Myocyte (in vitro differentiated cells): Measurements from ENCODE around the gene ARHGEF16. TPM values are rescaled to one million over a fixed set of nuclear protein-coding genes. Genes with fewer than 3 reads are reported as not detected.

Experiments used
- DNase-seq: peaks from one replicate; pipeline ENCODE4 v3.0.0-alpha.2; 2012; ENCODE audit warnings: low read depth
- total RNA-seq: library from RNA; depleted of rRNA; stranded (reverse); fragments of >200 nt; gene quantifications from 2 replicates; pipeline ENCODE4 v1.2.3, GENCODE V29; 2014

ARHGEF16 gene
- total RNA-seq, 1 donor from 2014 or later: not detected

DNA sequence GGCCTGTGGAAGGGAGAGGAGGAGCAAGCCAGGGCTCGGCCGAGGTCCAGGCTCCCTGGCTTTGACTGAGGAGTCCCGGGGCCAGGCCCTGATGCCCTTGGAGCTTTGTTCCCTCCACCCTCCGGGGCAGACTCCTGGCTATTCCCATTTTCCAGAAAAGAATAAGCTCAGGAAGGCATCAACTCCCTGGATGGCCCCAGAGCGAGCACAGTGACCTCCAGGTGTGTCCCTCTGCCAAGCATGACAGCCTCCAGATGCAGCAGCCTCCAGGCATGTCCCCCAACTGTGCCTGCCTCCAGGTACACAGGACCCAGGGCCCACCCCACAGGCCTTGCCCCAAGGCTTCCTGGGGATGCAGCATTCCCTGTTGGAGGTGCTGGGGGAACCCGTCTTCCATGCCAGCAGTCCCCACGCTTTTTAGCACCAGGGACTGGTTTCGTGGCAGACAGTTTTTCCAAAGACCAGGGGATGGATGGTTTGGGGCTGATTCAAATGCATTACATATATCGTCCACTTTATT is 15.7 kb upstream of the ARHGEF16 start:
- DNase-seq: no peak

GRCh38 chr1:3439346-3440299 is 14.8 kb upstream of the ARHGEF16 start:
- DNase-seq: no peak

DNA sequence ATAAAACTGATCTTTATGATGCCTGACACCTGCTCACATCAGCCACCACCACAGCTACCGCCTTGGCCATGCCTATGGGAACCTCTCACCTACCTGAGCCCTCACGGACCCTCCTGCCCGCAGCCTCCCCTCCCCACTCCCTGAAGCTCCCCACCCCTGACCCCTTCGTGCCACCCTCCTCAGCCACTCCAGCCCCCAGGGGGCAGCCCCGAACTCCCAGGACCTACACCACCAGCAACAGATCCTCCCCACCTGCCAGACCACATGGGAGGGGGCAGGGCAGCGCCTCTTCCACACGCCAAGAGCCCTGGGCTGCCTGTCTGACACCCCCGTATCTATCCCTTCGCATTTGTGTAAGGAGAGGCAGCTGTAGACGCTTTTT is 14.2 kb upstream of the ARHGEF16 start:
- DNase-seq: no peak

DNA sequence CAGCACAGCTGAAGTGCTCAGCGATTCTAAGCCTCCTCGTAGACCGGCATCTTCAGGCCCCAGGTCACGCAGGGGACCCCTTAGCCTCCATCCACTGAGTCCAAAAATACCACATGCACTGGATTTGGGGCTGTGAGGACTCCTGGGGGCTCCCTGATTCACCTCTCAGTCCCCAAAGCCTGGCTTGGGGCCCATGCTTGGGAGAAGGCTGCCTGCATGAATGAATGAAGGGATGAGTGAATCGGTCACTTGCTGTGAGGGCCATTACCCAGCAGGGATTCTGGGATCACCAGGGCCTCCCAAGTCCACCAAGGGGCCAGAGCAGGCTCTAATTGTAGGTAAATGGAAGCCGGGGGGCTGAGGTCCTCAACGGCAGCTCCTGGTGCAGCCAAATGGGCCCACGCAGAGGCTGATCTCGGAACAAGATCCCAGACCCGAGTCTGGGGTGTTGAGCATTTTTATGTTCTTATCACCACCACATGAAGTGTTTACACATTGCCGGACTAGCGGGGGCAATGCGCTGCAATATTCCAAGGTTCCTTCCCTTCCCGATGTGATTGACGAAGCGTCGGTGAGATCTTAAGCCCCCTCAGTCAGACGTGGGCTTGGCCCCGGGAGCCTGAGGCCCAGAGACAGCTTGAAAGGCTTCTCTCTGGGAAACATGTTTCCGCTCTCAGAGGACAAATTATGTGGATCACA is 13.6 kb upstream of the ARHGEF16 start:
- no peak for DNase-seq

GRCh38 chr1:3441410-3441847 is 13.0 kb upstream of the ARHGEF16 start:
- no peak for DNase-seq

- no peak for DNase-seq
These were observed 12.6 kb upstream of the ARHGEF16 start for GRCh38 chr1:3441880-3442279.

DNA sequence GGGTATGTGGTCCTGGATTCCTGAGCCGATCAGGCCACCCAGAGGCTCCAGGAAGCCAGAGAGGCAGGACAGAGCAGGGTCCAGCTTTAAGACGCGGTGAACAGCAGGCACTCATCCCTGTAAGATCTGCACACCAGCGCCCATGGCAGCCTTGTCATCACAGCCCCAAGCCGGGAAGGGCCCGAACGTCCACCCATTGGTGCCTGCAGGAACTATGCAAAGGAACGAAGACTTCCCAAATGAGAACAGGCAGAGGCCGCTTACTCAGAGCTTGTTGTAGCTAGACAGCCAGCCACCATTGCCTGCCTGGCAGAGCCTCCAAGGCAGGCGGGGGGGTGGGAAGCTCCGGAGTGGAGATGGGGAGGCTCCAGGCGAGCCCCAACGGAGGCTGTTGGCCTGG is 12.1 kb upstream of the ARHGEF16 start:
- no peak for DNase-seq

- DNase-seq: no peak
These were observed 11.6 kb upstream of the ARHGEF16 start for GRCh38 chr1:3442901-3443300.

DNA sequence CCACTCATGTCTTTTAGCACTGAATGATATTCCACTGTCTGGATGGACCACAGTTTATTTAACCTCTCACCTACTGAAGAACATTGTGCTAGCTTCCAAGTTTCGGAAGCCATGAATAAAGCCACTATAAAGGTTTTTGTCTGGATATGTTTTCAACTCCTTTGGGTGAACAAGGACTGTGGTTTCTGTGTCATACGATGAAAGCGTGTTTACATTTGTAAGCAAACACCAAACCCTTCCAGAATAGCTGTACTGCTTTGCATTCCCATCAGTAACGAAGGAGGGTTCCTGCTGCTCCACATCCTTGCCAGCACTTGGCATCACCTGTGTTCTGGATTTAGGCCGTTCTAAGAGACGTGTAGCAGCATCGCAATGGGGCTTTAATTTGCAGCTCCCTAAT is 10.7 kb upstream of the ARHGEF16 start:
- DNase-seq: no peak

DNA sequence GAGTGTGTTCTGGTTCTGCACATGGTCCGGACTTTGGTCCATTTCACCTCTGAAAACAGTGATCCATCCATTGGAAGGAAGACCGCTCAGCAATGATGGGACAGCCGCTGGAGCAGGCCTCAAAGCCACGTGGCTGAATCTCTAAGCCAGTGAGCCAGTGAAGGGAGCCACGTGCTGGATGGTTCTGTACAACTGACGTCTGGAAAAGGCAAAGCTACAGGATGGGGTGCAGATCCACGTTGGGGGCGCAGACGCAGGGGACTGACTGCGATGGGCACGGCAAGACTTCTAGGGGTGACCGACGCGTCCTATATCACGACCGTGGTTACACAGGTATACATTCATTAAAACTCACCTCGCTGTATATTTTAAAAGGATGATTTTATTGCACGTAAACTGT is 10.2 kb upstream of the ARHGEF16 start:
- DNase-seq: no peak

DNA sequence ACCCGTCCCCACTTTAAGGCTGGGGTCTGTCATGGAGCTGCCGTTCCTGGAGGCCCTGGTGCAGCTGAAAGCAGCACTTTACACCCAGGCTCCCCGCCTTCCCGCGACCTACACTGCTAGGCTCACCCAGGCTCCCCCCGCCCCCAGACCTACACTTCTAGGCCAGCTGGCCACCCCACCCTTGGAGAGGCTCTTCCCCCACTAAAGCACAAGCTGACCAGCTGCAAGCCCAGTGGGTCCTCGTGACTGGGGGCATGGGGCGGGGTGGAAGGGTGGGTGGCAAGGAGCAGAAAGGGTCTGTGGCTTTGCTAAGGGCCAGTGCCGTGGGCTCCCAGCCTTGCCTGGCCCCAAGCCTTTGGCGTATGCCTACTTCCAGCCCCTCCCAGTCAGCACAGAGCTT is 9.7 kb upstream of the ARHGEF16 start:
- no peak for DNase-seq

GRCh38 chr1:3450202-3450863 is 4.1 kb upstream of the ARHGEF16 start:
- DNase-seq: no peak

DNA sequence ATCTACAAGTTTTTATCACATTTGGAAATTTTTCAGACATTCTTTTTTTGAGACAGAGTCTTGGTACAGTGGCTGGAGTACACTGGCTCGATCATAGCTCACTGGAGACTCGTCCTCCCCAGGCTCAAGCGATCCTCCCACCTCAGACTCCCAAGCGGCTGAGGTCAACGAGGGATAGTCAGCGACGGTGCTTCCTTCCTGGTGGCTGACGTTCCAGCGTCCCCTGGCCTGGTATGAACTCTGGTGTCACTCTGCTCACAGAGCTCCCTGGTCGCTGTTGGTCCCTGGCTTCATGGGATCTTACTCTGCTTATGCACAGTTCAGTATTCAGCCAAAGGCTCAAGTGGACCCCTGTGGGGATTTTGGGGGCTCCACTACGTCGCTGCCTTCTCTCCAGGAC is 3.5 kb upstream of the ARHGEF16 start:
- DNase-seq: no peak

DNA sequence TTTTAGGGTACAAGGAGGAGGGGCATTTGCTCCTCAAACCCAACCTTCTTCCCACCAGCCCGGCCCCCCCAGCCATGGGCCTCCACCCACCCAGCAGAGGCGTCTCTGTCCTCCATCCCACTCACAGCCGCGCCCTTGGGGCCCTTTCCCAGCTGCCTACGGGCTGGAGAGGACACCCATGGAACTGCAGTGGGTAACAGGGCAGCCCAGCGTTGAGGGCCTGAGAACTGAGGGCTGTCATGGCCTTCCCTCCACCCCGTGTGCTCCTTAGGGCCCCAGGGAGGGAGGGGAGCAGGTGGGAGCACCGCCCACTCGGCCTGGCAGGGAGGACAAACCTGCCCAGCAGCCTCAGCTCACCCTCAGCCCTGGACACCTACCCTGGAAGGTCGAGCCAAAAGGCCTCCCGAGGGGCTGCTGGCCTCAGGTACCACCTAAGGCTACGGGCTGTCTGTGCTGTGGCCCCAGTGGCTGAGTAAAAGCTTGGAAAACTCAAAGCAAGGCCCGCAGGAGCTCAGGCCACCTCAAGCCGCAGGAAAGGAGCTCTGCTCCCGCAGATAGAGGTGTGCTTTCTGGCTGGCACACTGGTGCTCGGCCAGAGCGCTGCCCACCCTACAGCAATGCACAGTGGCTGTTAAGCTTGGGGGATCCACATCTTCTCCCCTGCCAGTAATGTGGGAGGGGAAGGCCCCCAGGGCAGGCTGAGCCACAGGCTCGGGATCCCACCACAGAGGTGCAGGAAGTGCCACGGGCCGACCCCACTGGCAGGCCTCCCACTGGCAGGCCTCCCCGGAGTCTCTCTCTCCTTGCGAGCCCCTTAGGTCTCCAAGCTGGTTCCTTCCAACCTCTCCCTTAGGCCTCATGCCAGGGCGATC is 2.2 kb upstream of the ARHGEF16 start:
- no peak for DNase-seq

DNA sequence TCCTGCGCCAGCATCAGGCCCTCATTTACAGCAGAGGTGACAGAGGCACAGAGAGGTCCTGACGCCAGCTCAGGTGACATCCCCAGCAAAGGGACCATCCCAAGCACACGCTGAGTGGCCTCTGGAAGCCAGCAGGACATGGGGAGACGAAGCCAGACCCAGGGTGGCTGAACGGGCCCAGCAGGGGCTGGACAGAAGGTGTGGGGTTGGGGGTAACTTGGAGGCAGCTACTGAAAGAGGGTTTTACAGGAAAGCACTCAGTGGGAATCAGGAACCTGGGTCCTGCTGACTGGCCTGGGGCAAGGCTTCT is 1.6 kb upstream of the ARHGEF16 start:
- no peak for DNase-seq

GRCh38 chr1:3453203-3453761 is 1.2 kb upstream of the ARHGEF16 start:
- peak; percentile 59 for DNase-seq

- DNase-seq: no peak
These were observed 550 bp downstream of the ARHGEF16 start for GRCh38 chr1:3454811-3455618.

- no peak for DNase-seq
These were observed 1.4 kb downstream of the ARHGEF16 start for GRCh38 chr1:3455670-3456448.

GRCh38 chr1:3456449-3456963 is 2.0 kb downstream of the ARHGEF16 start:
- no peak for DNase-seq
